ENCODE measurements around the gene STAT3.

The STAT3 gene

GRCh38 chr17:42339221-42339620 lies 49.0 kb downstream of the STAT3 start:
- no peak for TF ChIP-seq CTCF (IDR thresholded peaks at IDR 0.05)

GRCh38 chr17:42338427-42338985 lies 49.7 kb downstream of the STAT3 start:
- TF ChIP-seq CTCF (IDR thresholded peaks at IDR 0.05): no peak

- TF ChIP-seq CTCF (IDR thresholded peaks at IDR 0.05): no peak
Observed at GRCh38 chr17:42337442-42337841, 50.8 kb downstream of the STAT3 start.

- TF ChIP-seq CTCF (IDR thresholded peaks at IDR 0.05): no peak; the same call in 1 of the 2 replicates
Observed at GRCh38 chr17:42334677-42335076, 53.6 kb downstream of the STAT3 start.

- no peak for TF ChIP-seq CTCF (IDR thresholded peaks at IDR 0.05)
Observed at GRCh38 chr17:42333053-42333452, 55.2 kb downstream of the STAT3 start.

- no peak for TF ChIP-seq CTCF (IDR thresholded peaks at IDR 0.05)
Observed at GRCh38 chr17:42329025-42329976, 58.9 kb downstream of the STAT3 start.

- TF ChIP-seq CTCF (IDR thresholded peaks at IDR 0.05): no peak
Observed at GRCh38 chr17:42325026-42325425, 63.2 kb downstream of the STAT3 start.
